Measurements from ENCODE around the gene RNF112.

RNF112 gene, protein sequence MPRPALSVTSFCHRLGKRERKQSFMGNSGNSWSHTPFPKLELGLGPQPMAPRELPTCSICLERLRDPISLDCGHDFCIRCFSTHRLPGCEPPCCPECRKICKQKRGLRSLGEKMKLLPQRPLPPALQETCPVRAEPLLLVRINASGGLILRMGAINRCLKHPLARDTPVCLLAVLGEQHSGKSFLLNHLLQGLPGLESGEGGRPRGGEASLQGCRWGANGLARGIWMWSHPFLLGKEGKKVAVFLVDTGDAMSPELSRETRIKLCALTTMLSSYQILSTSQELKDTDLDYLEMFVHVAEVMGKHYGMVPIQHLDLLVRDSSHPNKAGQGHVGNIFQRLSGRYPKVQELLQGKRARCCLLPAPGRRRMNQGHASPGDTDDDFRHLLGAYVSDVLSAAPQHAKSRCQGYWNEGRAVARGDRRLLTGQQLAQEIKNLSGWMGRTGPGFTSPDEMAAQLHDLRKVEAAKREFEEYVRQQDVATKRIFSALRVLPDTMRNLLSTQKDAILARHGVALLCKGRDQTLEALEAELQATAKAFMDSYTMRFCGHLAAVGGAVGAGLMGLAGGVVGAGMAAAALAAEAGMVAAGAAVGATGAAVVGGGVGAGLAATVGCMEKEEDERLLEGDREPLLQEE

GRCh38 chr17:19410875-19411620 is at the start of gene RNF112:
RNF112 (plus strand) TSS chr17:19411232; CDS start chr17:19411409, 177 bp downstream.
- DNase-seq = peak; percentile 10

DNA sequence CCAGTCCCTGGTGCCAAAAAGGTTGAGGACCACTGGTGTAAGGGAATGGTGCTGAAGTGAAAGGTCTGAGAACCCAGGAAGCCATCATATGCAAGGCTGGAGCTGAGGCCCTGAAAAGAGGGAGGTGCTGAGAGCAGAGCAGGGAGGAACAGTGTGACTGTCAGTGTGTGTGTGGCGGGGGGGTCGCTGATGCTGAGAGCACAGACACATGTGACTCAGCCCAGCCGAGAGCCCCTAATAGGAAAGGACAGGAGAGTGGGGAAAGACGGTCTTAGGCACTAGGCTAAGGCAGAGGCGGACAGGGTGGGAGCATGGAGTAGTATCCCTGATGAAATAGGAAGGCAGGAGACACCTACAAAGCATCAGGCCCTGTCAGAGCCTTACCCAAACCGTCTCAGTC is 49.7 kb upstream of the RNF112 start:
- DNase-seq = no peak

DNA sequence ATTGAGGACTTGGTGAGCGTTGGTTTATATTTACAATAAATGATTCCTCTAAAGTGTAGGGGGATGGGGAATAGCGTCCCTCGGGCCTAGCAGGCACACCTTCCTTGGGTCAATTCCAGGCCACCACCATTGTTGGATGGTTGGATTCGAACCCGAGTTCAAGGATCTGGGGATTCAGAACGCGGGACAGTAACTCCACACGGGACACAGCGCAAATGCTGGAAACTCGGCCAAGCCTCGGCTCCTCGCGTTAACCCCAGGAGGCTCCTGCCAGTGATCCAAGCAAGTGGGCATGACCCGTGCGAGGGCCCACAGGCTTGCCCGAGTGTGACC is 49.1 kb upstream of the RNF112 start:
- no peak for DNase-seq

- DNase-seq = peak; percentile 93
These were observed 48.5 kb upstream of the RNF112 start, which contains the start of gene B9D1 for GRCh38 chr17:19362277-19363113. B9D1 (minus strand) TSS chr17:19362723; CDS start chr17:19362569, 154 bp downstream.

DNA sequence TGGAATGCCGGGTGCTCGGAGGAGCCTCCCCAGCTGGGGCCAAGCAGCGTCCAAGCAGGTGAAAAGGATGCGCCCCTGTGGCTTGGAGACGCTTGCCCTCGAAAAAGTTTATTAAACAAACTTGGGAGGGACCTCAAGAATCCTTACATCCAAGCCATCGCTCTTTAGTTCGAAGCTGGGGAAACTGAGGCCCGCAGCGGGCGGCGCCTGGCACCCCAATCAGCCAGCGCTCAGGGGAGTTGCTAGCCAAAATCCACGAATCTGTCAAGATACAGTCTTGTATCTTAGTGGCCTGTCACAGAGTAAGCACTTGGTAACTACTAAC is 48.0 kb upstream of the RNF112 start:
- DNase-seq = no peak

- peak; percentile 49 for DNase-seq
These were observed 47.5 kb upstream of the RNF112 start for GRCh38 chr17:19363460-19364035.

GRCh38 chr17:19364699-19365498 is 46.1 kb upstream of the RNF112 start:
- DNase-seq = peak; percentile 90

DNA sequence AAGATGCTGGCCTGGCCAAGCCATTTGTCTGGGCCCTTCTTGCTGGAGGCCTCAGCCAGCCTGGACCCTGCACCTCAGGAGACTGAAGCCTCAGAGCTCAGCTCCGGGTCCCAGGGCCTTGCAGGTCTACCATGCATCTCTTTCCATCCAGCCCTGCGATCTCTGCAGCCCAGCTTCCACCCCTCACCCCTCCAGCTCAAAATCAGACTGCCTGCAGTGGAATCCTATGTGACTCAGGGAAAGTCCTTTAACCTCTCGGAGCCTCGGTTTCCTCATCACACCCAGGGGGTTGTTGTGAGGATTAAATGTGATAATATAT is 45.6 kb upstream of the RNF112 start:
- peak; percentile 43 for DNase-seq

DNA sequence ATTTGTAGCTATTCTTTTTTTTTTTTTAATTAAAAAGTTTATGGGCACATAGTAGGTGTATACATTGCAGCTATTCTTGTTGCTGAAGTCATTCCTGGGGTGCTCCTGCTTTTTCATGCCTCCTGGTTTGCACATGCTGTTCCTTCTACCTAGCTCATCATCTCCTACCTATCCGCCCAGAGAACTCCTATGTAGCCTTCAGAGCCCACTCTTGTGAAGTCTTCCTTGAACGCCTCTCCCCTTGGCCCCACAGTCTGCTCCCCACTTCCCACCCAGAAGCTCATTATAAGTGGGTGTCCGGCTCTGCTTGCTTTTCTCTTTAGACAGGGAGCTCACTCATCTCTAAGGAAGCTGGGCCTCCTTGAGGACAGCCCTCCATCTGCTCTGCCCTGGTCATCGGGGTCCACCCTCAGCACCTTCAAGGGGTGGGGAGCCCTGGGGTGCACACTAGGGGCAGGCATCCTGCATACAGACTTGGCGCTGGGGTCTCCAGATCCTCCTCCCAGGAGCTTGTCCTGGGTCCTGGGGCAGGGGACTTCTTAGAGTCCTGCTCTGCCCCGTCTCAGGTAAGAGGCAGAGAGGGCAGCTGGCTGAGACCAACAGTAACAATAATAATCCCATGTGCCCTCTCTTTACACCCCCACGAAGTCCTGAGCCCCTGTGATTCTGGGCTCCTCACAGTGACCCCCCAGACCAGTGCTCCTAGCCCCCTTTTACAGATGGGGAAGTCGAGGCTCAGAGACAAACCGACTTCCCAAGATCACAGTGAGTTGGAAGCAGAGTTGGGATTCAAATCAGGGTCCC is 45.0 kb upstream of the RNF112 start:
- DNase-seq = no peak

- DNase-seq = no peak
These were observed 44.4 kb upstream of the RNF112 start for GRCh38 chr17:19366637-19366972.

GRCh38 chr17:19368229-19368628 is 42.8 kb upstream of the RNF112 start:
- DNase-seq = no peak

DNA sequence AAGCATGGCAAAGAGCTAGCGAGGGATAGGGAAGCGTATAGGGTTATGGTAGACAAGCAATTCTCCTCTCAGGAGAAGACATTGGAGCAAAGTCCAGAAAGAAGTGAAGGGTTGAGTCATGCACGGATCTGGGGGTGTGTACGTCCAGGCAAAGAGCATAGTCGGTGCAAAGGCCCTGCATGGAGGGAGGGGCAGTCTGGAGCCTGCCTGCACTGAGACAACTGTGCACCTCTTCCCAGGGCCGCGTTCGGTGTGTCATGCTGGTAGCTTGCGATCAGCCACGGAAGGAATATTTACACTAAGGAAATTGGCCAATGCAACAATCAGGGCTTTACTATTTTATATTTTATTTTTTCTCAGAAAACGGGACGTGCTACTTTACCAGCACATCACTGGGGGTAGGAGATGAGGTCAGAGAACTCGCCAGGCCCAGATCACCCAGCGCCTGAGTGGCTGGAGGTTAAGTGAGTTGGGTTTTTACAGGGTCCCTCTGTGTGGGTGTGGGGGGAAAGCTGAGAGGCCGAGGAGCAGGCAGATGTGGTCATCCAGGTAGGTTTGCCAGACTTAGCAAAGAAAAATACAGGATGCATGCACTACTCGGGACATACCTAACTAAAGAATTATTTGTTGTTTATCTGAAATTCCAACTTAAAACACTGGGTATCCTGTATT is 41.8 kb upstream of the RNF112 start:
- no peak for DNase-seq

DNA sequence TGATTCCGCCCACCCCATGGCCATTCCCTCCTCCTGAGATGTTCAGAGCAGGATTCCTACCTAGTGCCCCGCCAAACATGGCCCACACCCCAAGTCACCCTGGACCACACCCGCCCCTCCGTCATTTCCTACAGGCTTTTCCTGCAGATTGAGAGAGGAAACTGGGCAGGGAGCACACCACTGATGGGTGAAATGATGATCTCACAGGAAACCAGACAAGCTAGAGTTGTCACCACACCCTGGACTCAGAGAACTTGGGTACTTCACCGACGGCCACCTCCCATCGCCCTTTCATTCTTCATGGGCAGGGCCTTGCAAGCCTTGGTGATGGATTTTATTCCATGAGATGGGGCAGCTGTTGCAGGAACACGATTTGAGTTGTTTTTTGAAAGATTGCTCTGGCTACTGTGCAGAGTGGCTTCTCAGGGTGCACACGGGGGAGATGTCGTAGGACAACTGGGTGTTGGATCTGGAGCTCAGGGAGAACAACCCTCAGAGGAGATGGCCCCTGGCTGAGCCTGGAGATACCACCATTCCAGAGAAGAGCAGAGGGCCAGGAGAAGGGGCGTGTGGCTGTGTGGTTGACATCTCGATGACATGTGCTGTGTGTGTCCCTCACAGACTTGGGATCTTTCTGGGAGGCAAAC is 41.1 kb upstream of the RNF112 start:
- no peak for DNase-seq

GRCh38 chr17:19370493-19370960 is 40.5 kb upstream of the RNF112 start:
- peak; percentile 26 for DNase-seq

DNA sequence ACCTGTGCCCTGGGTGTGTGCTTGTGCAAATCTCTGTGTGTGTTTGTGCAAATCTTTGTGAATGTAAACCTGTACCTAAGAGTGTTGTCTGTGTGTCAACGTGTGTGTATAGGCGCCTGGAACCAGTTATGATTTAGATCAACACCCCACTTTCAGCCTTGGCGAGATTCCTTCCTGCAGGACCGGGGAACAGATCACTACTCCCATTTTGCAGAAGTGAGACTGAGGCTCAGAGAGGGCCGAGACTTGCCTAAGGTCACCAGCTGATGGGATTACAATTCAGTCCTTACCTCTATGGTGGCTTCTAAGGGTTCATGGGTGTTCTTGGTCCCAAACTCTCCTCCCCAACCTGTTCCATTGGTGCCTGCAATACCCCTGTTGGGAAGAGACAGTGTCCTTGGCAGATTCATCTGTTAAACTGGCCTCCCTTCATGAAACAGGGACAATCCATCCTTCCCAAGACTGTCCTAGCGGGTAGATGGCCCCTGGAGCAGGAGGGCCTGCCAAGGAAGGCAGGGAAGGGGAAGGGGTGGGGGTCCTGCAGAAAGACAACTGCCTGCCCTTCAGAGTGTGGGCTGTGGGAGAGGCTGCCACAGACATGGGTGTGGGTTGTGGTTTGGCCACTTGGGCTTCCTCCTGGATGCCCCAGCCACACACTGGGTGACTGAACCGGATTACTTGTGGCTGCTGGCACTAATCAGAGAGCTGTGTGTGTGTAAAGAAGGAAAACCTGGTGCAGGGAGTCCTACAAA is 39.6 kb upstream of the RNF112 start:
- DNase-seq = no peak

DNA sequence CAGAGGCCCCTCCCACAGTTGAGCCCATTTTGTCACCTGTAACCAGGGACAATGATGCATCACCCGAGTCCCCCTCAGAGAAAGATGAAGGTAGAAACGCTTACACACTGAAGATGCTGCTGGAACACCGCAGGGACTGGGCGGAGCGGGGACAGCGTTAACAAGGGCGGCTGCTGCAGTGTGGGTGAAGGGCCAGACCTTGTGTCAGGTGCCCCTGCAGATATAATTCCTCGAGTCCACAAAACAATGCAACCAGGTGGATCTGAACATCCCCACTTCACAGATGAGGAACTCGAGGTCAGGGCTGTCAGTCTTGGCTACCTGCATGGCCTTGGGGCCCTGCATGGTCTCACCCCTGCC is 39.0 kb upstream of the RNF112 start:
- no peak for DNase-seq

GRCh38 chr17:19372439-19372838 is 38.6 kb upstream of the RNF112 start:
- DNase-seq = no peak

GRCh38 chr17:19372866-19373504 is 38.0 kb upstream of the RNF112 start:
- DNase-seq = no peak

- no peak for DNase-seq
These were observed 36.9 kb upstream of the RNF112 start for GRCh38 chr17:19374136-19374535.
